ENCODE results near the gene LARP4B.
A peak's percentile ranks its signal among the peaks of the same experiment; 100 is the strongest.

LARP4B gene

GRCh38 chr10:966466-967235 is 35.1 kb upstream of the LARP4B start:
- no peak for TF ChIP-seq POLR2A (IDR thresholded peaks at IDR 0.05; ENCODE audit: low read length)
- no peak for TF ChIP-seq GATA1 (IDR thresholded peaks at IDR 0.05; ENCODE audit: low read depth, low read length)
- no peak for DNase-seq

DNA sequence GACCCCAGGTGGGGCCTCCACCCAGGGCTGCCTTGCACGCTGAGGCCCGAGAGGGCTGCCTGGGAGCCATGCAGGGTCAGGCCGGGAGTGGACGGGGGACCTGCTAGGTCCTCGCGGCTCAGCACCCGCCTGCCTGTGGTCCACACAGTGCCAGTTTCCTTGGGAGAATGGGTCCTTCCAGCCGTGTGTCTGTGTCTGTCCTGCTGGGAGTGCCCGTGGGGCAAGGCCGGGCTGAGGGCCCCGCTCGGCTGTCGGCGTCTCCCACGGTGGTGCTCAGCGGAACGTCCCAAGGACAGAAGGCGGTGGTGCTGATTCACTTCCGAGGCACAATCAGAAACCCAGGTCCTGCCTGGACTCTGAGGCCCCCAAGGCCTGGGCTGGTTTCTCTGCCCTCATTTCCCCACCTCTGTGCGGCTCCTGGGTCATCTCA is 33.5 kb upstream of the LARP4B start:
- TF ChIP-seq GATA1 (IDR thresholded peaks at IDR 0.05; ENCODE audit: low read depth, low read length) (no peak), POLR2A (IDR thresholded peaks at IDR 0.05; ENCODE audit: low read length) (no peak)
- no peak for DNase-seq

- no peak for DNase-seq
- no peak for TF ChIP-seq POLR2A (IDR thresholded peaks at IDR 0.05; ENCODE audit: low read length)
- TF ChIP-seq GATA1 (IDR thresholded peaks at IDR 0.05; ENCODE audit: low read depth, low read length) = no peak
Observed at GRCh38 chr10:964321-964987, 32.9 kb upstream of the LARP4B start.

DNA sequence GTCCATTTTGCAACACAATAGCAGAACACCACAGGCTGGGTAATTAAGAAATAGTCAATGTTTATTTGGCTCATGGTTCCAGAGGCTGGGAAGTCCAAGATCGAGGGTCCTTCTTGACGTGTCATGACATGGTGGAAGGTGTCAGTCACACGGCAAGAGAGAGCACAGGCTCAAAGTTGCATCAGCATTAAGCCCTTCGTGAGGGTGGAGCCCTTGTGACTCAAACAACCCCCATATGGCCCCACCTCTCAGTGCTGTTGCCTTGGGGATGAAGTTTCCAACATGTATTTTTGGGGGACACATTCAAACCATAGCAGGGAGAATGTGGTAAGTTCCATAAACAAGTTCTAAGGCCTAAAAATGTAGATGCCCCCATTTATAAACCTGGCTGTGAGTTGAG is 32.1 kb upstream of the LARP4B start:
- TF ChIP-seq GATA1 (IDR thresholded peaks at IDR 0.05; ENCODE audit: low read depth, low read length) (no peak), POLR2A (IDR thresholded peaks at IDR 0.05; ENCODE audit: low read length) (no peak)
- peak in 1 of 2 experiments; percentile 17 for DNase-seq

DNA sequence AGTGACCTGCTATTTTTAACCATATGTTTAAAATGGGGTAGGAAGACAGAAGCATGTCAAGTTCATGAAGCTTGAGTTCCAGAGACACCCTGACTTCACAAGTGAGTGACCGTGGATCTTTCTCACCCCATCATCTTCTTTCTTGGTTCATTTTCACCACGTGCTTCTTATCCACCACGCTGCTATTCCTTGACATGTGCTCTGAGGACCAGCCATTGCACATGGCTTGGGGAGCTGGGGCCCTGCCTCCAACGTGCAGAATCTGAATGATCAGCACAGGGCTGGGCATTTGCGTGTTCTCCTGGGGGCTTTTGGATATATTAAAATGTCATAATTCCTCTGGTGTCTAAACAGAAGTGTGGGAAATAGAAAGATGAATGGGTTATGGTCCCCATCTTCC is 31.7 kb upstream of the LARP4B start:
- TF ChIP-seq GATA1 (IDR thresholded peaks at IDR 0.05; ENCODE audit: low read depth, low read length) (no peak), POLR2A (IDR thresholded peaks at IDR 0.05; ENCODE audit: low read length) (no peak)
- no peak for DNase-seq

DNA sequence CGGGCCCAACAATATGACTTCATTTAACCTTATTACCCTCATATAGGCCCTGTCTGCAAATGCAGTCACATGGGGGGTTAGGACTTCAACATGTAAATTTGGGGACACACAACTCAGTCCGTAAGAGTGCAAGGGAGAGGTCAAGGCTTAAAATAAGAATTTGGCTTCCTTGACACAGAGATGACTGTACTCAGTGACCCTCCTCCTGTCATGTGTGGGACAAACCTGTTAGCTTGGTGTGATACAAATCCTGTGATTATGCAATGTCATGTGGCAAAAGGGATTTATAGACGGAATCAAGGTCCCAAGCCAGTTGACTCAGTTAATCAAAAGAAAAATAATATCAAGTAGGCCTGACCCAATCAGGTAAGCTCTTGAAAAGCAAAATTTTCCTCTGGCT is 30.8 kb upstream of the LARP4B start:
- no peak for DNase-seq
- no peak for TF ChIP-seq GATA1 (IDR thresholded peaks at IDR 0.05; ENCODE audit: low read depth, low read length)
- TF ChIP-seq POLR2A (IDR thresholded peaks at IDR 0.05; ENCODE audit: low read length) = no peak

GRCh38 chr10:958856-959255 is 27.4 kb upstream of the LARP4B start:
- no peak for DNase-seq
- no peak for TF ChIP-seq POLR2A (IDR thresholded peaks at IDR 0.05; ENCODE audit: low read length)
- no peak for TF ChIP-seq GATA1 (IDR thresholded peaks at IDR 0.05; ENCODE audit: low read depth, low read length)

DNA sequence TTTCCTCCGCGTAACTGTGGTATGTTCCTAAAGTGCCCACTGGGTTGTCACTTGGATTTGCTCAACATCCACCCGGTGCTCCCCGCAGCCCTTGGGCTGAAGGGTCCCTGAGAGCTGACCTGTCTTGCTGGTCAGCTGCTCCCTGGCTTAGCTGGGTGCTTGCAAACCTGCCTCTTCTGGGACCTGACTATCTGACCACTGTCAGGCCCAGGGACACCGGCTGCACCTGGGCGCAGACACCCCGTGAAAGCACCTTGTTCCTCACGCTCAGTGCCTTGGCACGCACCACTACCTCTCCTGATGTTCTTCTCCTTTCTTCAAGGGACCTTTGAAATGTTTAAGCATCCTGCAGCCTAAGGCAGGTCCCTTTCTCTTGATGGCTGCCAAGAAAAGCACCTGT is 26.6 kb upstream of the LARP4B start:
- TF ChIP-seq GATA1 (IDR thresholded peaks at IDR 0.05; ENCODE audit: low read depth, low read length) = no peak
- no peak for TF ChIP-seq POLR2A (IDR thresholded peaks at IDR 0.05; ENCODE audit: low read length)

GRCh38 chr10:955820-956217 is 24.3 kb upstream of the LARP4B start:
- DNase-seq = no peak
- TF ChIP-seq GATA1 (IDR thresholded peaks at IDR 0.05; ENCODE audit: low read depth, low read length) = no peak
- TF ChIP-seq POLR2A (IDR thresholded peaks at IDR 0.05; ENCODE audit: low read length) = no peak

More for the DNA sequence above, 26.6 kb upstream of the LARP4B start:
- no peak for DNase-seq

GRCh38 chr10:955127-955819 is 23.8 kb upstream of the LARP4B start:
- DNase-seq = no peak
- TF ChIP-seq GATA1 (IDR thresholded peaks at IDR 0.05; ENCODE audit: low read depth, low read length) = no peak
- TF ChIP-seq POLR2A (IDR thresholded peaks at IDR 0.05; ENCODE audit: low read length) = no peak

GRCh38 chr10:954396-954795 is 22.9 kb upstream of the LARP4B start:
- no peak for DNase-seq
- TF ChIP-seq POLR2A (IDR thresholded peaks at IDR 0.05; ENCODE audit: low read length) (no peak), GATA1 (IDR thresholded peaks at IDR 0.05; ENCODE audit: low read depth, low read length) (no peak)

GRCh38 chr10:953836-954235 is 22.3 kb upstream of the LARP4B start:
- TF ChIP-seq POLR2A (IDR thresholded peaks at IDR 0.05; ENCODE audit: low read length) = no peak
- TF ChIP-seq GATA1 (IDR thresholded peaks at IDR 0.05; ENCODE audit: low read depth, low read length) = no peak
- DNase-seq = no peak

GRCh38 chr10:949446-949845 is 17.9 kb upstream of the LARP4B start:
- no peak for TF ChIP-seq POLR2A (IDR thresholded peaks at IDR 0.05; ENCODE audit: low read length)
- TF ChIP-seq GATA1 (IDR thresholded peaks at IDR 0.05; ENCODE audit: low read depth, low read length) = no peak

GRCh38 chr10:948347-948746 is 16.8 kb upstream of the LARP4B start:
- DNase-seq = no peak
- TF ChIP-seq GATA1 (IDR thresholded peaks at IDR 0.05; ENCODE audit: low read depth, low read length) (no peak), POLR2A (IDR thresholded peaks at IDR 0.05; ENCODE audit: low read length) (no peak)

More at GRCh38 chr10:949446-949845, 17.9 kb upstream of the LARP4B start:
- DNase-seq = no peak

All from erythroblast (primary cell).